Esophagus muscularis mucosa (tissue), 4 donors: Measurements from ENCODE around the gene ZNF174. TPM values are rescaled to one million over a fixed set of nuclear protein-coding genes. Genes with fewer than 3 reads are reported as not detected.

Experiments
- DNase-seq: peaks from one replicate; pipeline ENCODE4 v3.0.0-alpha.2; 2017; ENCODE audit errors: extremely low spot score
- H3K27ac ChIP-seq, 4 donors: fragments of 200-600 bp; sonication (generic); replicated peaks in 1 of 4; 1 replicate in 3 of 4; 2 replicates in 1 of 4; pipeline ENCODE4 v1.5.1; 2016 to 2019; ENCODE audit warnings: mild to moderate bottlenecking in 1 of 4
- H3K27me3 ChIP-seq, 4 donors: fragments of 200-600 bp; sonication (generic); one replicate each; pipeline versions ENCODE4 v1.5.1 to v1.6.0; 2016 to 2019
- H3K36me3 ChIP-seq, 4 donors: fragments of 200-600 bp; sonication (generic); one replicate each; pipeline ENCODE4 v1.5.1; 2016 to 2019
- H3K4me1 ChIP-seq, 4 donors: fragments of 200-600 bp; sonication (generic); one replicate each; pipeline ENCODE4 v1.5.1; 2016 to 2019
- H3K4me3 ChIP-seq, 4 donors: fragments of 200-600 bp; sonication (generic); 1 replicate in 2 of 4; 2 replicates in 2 of 4; pipeline ENCODE4 v1.5.1; 2016 to 2019; ENCODE audit warnings: mild to moderate bottlenecking in 4 of 4, moderate library complexity in 1 of 4
- H3K9me3 ChIP-seq, 4 donors: fragments of 200-600 bp; sonication (generic); 1 replicate in 3 of 4; 2 replicates in 1 of 4; pipeline ENCODE4 v1.5.1; 2016 to 2019
- CTCF ChIP-seq, 3 experiments: fragments of 200-600 bp in 2 of 3; fragments of 450-650 bp in 1 of 3; sonication (generic) in 2 of 3; IDR thresholded peaks; one replicate each; pipeline ENCODE4 v1.5.1; 2017 to 2019; ENCODE audit warnings: antibody characterized with exemption in 3 of 3, mild to moderate bottlenecking in 2 of 3, moderate library complexity in 1 of 3
- EP300 ChIP-seq: sonication (generic); formaldehyde crosslinking; IDR thresholded peaks from one replicate; pipeline ENCODE4 v1.6.1; 2017; ENCODE audit warnings: antibody characterized with exemption
- POLR2A ChIP-seq: fragments of 450-650 bp; IDR thresholded peaks from one replicate; pipeline ENCODE4 v1.6.1; 2017; ENCODE audit warnings: antibody characterized with exemption, moderate library complexity, mild to moderate bottlenecking, low read depth
- POLR2AphosphoS5 ChIP-seq, 2 donors: sonication (generic); formaldehyde crosslinking; IDR thresholded peaks; one replicate each; pipeline ENCODE4 v1.6.1; 2017; ENCODE audit warnings: antibody characterized with exemption in 2 of 2
- WGBS: methylation state at CpG from one replicate; pipeline ENCODE4 v1.1.5; 2018; 5-methylcytosine and 5-hydroxymethylcytosine counted together
- intact Hi-C: fragments of 100-400 bp; cut with DNase I; formaldehyde crosslinking; loops from one replicate; pipeline ENCODE4 v1.15.1; 2023
- total RNA-seq, 4 donors: library from RNA; depleted of rRNA; stranded (reverse); fragments of >200 nt; gene quantifications; one replicate each; pipeline versions ENCODE4 v1.1.0 to v1.2.1, GENCODE V29; 2016

The ZNF174 gene
- total RNA-seq, 4 donors from 2014 or later = 8.9 to 23.2 (median 16.4) TPM

GRCh38 chr16:3454093-3454492, 53.1 kb downstream of the ZNF174 start:
- no peaks in the 10 kb centered on the region for H3K27me3 ChIP-seq
- no peaks in the 10 kb centered on the region for H3K9me3 ChIP-seq
- TF ChIP-seq CTCF (IDR thresholded peaks at IDR 0.05) (no peak), POLR2AphosphoS5 (IDR thresholded peaks at IDR 0.05) (no peak), POLR2A (no peak), EP300 (no peak)
- H3K36me3 ChIP-seq = peaks cover 0 to 18% (median 7%) of the 10 kb centered on the region in 4 donors
- H3K4me1 ChIP-seq = peaks cover 20 to 34% (median 31%) of the 10 kb centered on the region in 4 donors
- H3K27ac ChIP-seq = no peak overlapping the region
- intact Hi-C loops = no loop called here
- H3K4me3 ChIP-seq = no peak overlapping the region
- 86% methylated on average over 5 of the region's 5 CpGs for WGBS
- DNase-seq = no peak

DNA sequence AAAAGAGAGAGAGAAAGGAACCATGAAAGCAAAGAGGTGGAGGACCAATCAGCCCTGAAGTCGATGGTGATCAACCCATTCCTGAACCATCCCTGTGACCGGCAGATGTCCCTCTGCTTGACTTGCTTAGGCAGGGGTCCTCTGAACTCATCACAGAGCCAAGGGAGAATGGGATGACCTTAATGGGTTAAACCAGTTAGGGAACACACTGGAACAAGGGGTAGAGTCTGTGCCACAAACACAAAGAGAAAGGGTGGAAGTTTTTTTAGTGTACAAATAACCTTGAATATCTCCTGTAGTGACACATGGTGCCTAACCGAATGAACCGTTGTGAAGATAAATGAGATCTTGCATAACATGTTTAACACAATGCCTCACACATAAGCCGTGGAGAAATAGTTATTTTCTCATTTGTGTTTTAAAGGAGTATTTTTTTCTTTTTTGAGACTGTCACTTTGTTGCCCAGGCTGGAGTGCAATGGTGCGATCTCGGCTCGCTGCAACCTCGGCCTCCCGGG, 53.7 kb downstream of the ZNF174 start:
- intact Hi-C loops = loop anchor here (5.0 kb wide), 1 partner anchor 48 kb away; the partner anchor contains the start of gene CLUAP1
- no peak overlapping the region for H3K27ac ChIP-seq
- TF ChIP-seq EP300 (no peak), POLR2A (no peak), CTCF (IDR thresholded peaks at IDR 0.05) (no peak), POLR2AphosphoS5 (IDR thresholded peaks at IDR 0.05) (no peak)
- H3K27me3 ChIP-seq = no peaks in the 10 kb centered on the region
- no peak for DNase-seq
- H3K36me3 ChIP-seq = peaks cover 0 to 12% (median 5%) of the 10 kb centered on the region in 4 donors
- no peak overlapping the region for H3K4me3 ChIP-seq
- H3K9me3 ChIP-seq = no peaks in the 10 kb centered on the region
- 81% methylated on average over 10 of the region's 10 CpGs for WGBS
- H3K4me1 ChIP-seq = peaks cover 26 to 40% (median 37%) of the 10 kb centered on the region in 4 donors

- H3K27ac ChIP-seq = peak overlapping the region; percentile 92 to 98 (median 95)
- H3K4me3 ChIP-seq = peak overlapping the region; percentile 85 to 93 (median 92)
- no peak for TF ChIP-seq EP300
- TF ChIP-seq CTCF (IDR thresholded peaks at IDR 0.05) = peak; percentile 46 to 68 (median 56)
- peak; percentile 10 for TF ChIP-seq POLR2A
- TF ChIP-seq POLR2AphosphoS5 (IDR thresholded peaks at IDR 0.05) = peak; percentile 80 to 83
- 0% methylated on average over 1 of the region's 83 CpGs for WGBS
- H3K36me3 ChIP-seq = no peaks in the 10 kb centered on the region
- intact Hi-C loops = loop anchor here (2.0 to 5.0 kb wide), 2 partner anchors 45 to 57 kb away; partner anchors contain the start of genes CLUAP1, ZNF174 and ZSCAN32
- no peaks in the 10 kb centered on the region for H3K9me3 ChIP-seq
- peaks cover 50 to 69% (median 66%) of the 10 kb centered on the region in 4 donors for H3K4me1 ChIP-seq
- no peaks in the 10 kb centered on the region for H3K27me3 ChIP-seq
- DNase-seq = peak; percentile 94
Measured at GRCh38 chr16:3457434-3458252, 56.6 kb downstream of the ZNF174 start.

DNA sequence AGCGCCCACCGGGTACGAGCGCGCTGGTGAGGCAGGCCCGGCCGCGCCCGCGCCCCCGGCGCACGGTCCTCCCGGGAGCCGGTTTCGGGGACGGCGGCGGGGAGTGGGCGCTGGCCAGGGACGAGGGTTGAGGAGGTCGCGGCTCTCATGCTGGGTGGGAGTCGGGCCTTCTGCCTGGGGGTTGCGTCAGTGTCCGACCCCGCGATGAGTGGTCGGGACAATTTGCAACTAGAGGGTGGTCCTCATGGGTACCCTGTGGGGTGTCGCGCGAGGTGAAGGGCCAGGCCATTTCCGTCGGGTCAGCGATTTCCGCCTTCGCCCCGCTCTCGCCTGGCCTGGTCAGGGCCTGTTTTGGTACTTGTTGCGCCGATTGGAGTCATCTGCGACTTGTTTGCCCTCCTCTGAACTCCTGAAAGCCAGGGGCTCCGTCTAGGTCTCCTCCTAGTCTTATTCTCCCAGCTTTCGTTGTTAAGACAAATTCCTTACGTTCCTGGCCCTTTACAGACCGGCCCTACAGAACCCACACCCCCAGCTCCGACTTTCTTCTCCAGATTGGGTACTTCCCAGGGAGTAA, 57.4 kb downstream of the ZNF174 start:
- Histone ChIP-seq H3K9me3 (no peaks in the 10 kb centered on the region), H3K4me3 (peak overlapping the region; percentile 85 to 93 (median 92)), H3K4me1 (peaks cover 54 to 76% (median 71%) of the 10 kb centered on the region in 4 donors), H3K27me3 (no peaks in the 10 kb centered on the region), H3K27ac (peak overlapping the region; percentile 92 to 98 (median 95)), H3K36me3 (no peaks in the 10 kb centered on the region)
- no peak for DNase-seq
- under 1% methylated on average over 9 of the region's 47 CpGs for WGBS
- no peak for TF ChIP-seq CTCF (IDR thresholded peaks at IDR 0.05)
- no peak for TF ChIP-seq POLR2AphosphoS5 (IDR thresholded peaks at IDR 0.05)
- TF ChIP-seq EP300 = no peak
- intact Hi-C loops = loop anchor here (2.0 to 5.0 kb wide), 2 partner anchors 44 to 58 kb away; partner anchors contain the start of genes CLUAP1, ZNF174 and ZSCAN32
